Activated naive CD4-positive, alpha-beta T cell treated with anti-CD3 and anti-CD28 coated beads for 36 hours (primary cell): Measurements from ENCODE around the gene NUP107. TPM values are rescaled to one million over a fixed set of nuclear protein-coding genes. Genes with fewer than 3 reads are reported as not detected.

ENCODE experiments used
- CTCF ChIA-PET: fragments of 350-600 bp; sonication (Branson Sonifier 250); formaldehyde crosslinking; loops from one replicate; lab custom pipeline; 2021; ENCODE audit warnings: antibody characterized with exemption; lab: Charles Lee
- DNase-seq: peaks from one replicate; pipeline ENCODE4 v3.0.0-alpha.2; 2020
- H3K27ac Mint-ChIP-seq: one replicate; pipeline ENCODE4 v1.8.0; 2021; ENCODE audit warnings: mild to moderate bottlenecking, mixed read lengths
- H3K27me3 Mint-ChIP-seq: one replicate; pipeline ENCODE4 v1.8.0; 2021; ENCODE audit warnings: low read depth, mixed read lengths
- H3K36me3 Mint-ChIP-seq: one replicate; pipeline ENCODE4 v1.8.0; 2021; ENCODE audit warnings: low read depth, mixed read lengths
- H3K4me1 Mint-ChIP-seq: one replicate; pipeline ENCODE4 v1.8.0; 2021; ENCODE audit warnings: low read depth, mixed read lengths
- H3K4me3 Mint-ChIP-seq: one replicate; pipeline ENCODE4 v1.8.0; 2021; ENCODE audit warnings: mild to moderate bottlenecking, moderate library complexity, mixed read lengths
- H3K9me3 Mint-ChIP-seq: one replicate; pipeline ENCODE4 v1.8.0; 2021; ENCODE audit warnings: mixed read lengths
- intact Hi-C: fragments of 100-400 bp; cut with micrococcal nuclease; formaldehyde crosslinking; loops from one replicate; pipeline ENCODE4 v1.15.1; 2023
- total RNA-seq, 2 experiments: library from RNA; stranded (reverse); gene quantifications; one replicate each; pipeline ENCODE4 v1.2.3, GENCODE V29; 2021

Gene NUP107
- total RNA-seq, 2 experiments from 2014 or later, result 126 to 135 TPM

GRCh38 chr12:68793975-68794652, 107.3 kb downstream of the NUP107 start:
- Mint-ChIP-seq H3K4me3 (no peak overlapping the region), H3K4me1 (no peaks in the 10 kb centered on the region), H3K27ac (no peak overlapping the region), H3K27me3 (no peaks in the 10 kb centered on the region), H3K36me3 (no peaks in the 10 kb centered on the region), H3K9me3 (no peaks in the 10 kb centered on the region)
- CTCF ChIA-PET, result interaction anchor here (0.7 kb wide), 1 partner anchor 432 kb away, joined by 4 read pairs; no protein-coding TSS in a partner anchor
- intact Hi-C loops, result loop anchor here (5.0 kb wide), 1 partner anchor 462 kb away; the partner anchor contains the start of gene MDM1
- DNase-seq, result no peak

DNA sequence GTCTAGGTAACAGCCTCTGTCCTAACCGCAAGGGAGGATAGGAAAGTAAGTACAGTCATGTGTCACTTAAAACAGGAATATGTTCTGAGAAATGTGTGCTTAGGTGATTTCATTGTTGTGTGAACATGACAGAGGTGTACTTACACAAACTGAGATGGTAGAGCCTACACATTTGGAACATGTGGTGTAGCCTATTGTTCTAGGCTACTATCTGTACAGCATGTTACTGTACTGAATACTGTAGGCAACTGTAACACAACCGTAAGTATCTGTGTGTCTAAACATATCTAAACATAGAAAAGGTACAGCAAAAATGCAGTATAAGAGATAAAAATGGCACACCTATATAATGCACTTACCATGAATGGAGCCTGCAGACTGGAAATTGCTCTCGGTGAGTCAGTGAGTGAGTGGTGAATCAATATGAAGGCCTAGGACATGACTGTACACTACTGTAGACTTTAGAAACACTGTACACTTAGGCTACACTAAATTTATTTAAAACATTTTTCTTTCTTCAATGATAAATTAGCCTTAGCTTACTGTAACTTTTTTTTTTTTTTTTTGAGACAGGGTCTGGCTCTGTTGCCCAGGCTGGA, 108.0 kb downstream of the NUP107 start:
- CTCF ChIA-PET, result interaction anchor here (0.7 kb wide), 1 partner anchor 277 kb away, joined by 6 read pairs; no protein-coding TSS in a partner anchor
- intact Hi-C loops, result loop anchor here (5.0 kb wide), 1 partner anchor 462 kb away; the partner anchor contains the start of gene MDM1
- DNase-seq, result no peak
- Mint-ChIP-seq H3K4me1 (no peaks in the 10 kb centered on the region), H3K9me3 (no peaks in the 10 kb centered on the region), H3K4me3 (no peak overlapping the region), H3K27ac (no peak overlapping the region), H3K27me3 (no peaks in the 10 kb centered on the region), H3K36me3 (no peaks in the 10 kb centered on the region)

Other genes starting within 250 kb of the NUP107 start
- 100 to 1,000 TPM; 170 TPM for gene RAP1B, start 76.1 kb upstream of the NUP107 start, total RNA-seq
- gene SLC35E3, start 59.2 kb downstream of the NUP107 start, total RNA-seq, result 1 to 10 TPM; 2.8 to 3.1 TPM
- gene MDM2, start 121.2 kb downstream of the NUP107 start, total RNA-seq, result 100 to 1,000 TPM; 165 to 166 TPM
- gene CPM, start 246.2 kb downstream of the NUP107 start, total RNA-seq, result 10 to 100 TPM; 50.5 to 55.1 TPM